Measurements from ENCODE around the gene RSBN1L. TPM values are rescaled to one million over a fixed set of nuclear protein-coding genes. Genes with fewer than 3 reads are reported as not detected.

Gene RSBN1L
- total RNA-seq, 1 donor from 2014 or later: 11.3 TPM

DNA sequence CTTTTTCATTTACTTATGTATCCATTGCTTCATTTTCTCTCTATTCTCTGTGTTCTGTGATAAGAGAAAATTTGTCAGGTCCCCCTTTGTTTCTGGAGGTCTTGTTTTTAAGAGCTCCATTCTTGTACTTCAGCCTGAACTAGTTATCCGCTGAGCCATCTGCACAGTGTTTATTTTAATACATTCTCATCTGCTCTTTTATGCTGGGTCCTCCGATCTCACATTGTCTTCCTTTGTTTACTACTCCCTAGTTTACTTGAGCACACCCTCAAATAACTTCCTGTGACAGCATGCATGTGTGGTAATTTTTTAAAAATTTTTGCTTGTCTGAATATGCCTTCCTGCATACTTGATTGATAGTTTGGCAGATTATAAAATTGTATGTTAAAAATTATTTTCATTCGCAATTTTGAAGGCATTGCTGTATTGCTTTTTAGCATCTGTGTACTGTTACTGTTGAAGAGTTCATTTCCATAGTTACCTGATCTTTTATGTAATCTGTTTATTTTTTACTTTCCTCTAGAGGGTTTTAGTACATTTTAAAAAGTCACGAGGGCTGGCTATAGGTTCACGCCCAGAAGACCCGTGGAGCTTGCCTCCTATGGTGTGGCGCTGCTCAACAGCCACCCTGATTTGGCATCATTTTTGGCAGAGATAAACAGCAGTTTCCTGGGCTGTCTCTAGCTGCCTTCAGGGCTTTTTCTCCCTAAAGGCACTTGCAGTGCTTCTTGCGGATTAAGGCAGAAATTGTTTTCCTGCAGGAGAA, 31.9 kb downstream of the RSBN1L start:
- intact Hi-C loops (cut with DNase I): no loop called here
- peaks cover 34% of the 10 kb centered on the region for H3K4me1 ChIP-seq
- no peaks in the 10 kb centered on the region for H3K9me3 ChIP-seq
- peak overlapping the region; percentile 46 for H3K27ac ChIP-seq
- H3K27me3 ChIP-seq: no peaks in the 10 kb centered on the region
- H3K36me3 ChIP-seq: no peaks in the 10 kb centered on the region
- DNase-seq (ENCODE audit: extremely low spot score in 2 of 2): no peak
- no peak overlapping the region for H3K4me3 ChIP-seq
- TF ChIP-seq POLR2AphosphoS5 (IDR thresholded peaks at IDR 0.05; ENCODE audit: insufficient read depth in 1 of 2, low read depth in 1 of 2): no peak

DNA sequence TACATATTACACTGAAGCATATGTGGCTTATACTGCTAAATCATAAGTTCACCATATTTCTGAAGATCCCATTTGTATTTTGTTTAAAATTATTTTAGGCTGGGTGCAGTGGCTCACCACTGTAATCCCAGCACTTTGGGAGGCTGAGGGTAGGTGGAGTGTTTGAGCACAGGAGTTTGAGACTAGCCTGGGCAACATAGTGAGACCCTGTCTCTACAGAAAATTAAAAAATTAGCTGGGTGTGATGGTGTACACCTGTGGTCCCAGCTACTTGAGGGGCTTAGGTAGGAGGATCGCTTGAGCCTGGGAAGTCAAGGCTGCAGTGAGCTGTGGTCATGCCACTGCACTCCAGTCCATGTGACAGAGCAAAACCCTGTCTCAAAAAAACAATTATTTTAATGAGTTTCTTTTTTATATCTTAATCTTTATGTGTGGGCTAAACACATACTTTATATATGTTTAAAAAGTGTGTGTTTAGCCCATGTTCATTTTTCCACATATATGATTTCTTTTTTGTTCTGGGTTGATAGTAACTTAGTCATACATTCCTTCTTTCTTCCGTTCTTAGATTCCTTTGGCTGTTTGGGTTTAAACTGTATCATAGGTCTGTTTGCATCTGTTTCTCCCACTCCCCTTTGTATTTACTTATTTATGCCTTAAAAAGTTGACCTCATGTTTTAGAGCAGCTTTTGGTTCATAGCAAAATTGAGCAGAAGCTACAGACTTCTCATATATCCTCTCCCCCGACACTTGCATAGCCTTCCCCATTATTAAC, 33.5 kb downstream of the RSBN1L start:
- H3K9me3 ChIP-seq: no peaks in the 10 kb centered on the region
- H3K36me3 ChIP-seq: no peaks in the 10 kb centered on the region
- no peak for TF ChIP-seq POLR2A (IDR thresholded peaks at IDR 0.05)
- TF ChIP-seq POLR2AphosphoS5 (IDR thresholded peaks at IDR 0.05; ENCODE audit: insufficient read depth in 1 of 2, low read depth in 1 of 2): no peak
- TF ChIP-seq, protein P1, sequence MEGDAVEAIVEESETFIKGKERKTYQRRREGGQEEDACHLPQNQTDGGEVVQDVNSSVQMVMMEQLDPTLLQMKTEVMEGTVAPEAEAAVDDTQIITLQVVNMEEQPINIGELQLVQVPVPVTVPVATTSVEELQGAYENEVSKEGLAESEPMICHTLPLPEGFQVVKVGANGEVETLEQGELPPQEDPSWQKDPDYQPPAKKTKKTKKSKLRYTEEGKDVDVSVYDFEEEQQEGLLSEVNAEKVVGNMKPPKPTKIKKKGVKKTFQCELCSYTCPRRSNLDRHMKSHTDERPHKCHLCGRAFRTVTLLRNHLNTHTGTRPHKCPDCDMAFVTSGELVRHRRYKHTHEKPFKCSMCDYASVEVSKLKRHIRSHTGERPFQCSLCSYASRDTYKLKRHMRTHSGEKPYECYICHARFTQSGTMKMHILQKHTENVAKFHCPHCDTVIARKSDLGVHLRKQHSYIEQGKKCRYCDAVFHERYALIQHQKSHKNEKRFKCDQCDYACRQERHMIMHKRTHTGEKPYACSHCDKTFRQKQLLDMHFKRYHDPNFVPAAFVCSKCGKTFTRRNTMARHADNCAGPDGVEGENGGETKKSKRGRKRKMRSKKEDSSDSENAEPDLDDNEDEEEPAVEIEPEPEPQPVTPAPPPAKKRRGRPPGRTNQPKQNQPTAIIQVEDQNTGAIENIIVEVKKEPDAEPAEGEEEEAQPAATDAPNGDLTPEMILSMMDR (IDR thresholded peaks at IDR 0.05): no peak
- intact Hi-C loops (cut with DNase I): no loop called here
- H3K4me3 ChIP-seq: no peak overlapping the region
- peaks cover 37% of the 10 kb centered on the region for H3K4me1 ChIP-seq
- no peaks in the 10 kb centered on the region for H3K27me3 ChIP-seq
- no peak for DNase-seq (ENCODE audit: extremely low spot score in 2 of 2)
- H3K27ac ChIP-seq: no peak overlapping the region

- Histone ChIP-seq H3K27ac (no peak overlapping the region), H3K36me3 (no peaks in the 10 kb centered on the region), H3K4me1 (peaks cover 41% of the 10 kb centered on the region), H3K27me3 (no peaks in the 10 kb centered on the region), H3K4me3 (no peak overlapping the region), H3K9me3 (no peaks in the 10 kb centered on the region)
- TF ChIP-seq POLR2AphosphoS5 (IDR thresholded peaks at IDR 0.05; ENCODE audit: insufficient read depth in 1 of 2, low read depth in 1 of 2) (no peak), POLR2A (IDR thresholded peaks at IDR 0.05) (no peak)
- TF ChIP-seq, protein P1 (IDR thresholded peaks at IDR 0.05): no peak
- intact Hi-C loops (cut with DNase I): no loop called here
- no peak for DNase-seq (ENCODE audit: extremely low spot score in 2 of 2)
Observed at GRCh38 chr7:77731716-77732115, 35.5 kb downstream of the RSBN1L start.

DNA sequence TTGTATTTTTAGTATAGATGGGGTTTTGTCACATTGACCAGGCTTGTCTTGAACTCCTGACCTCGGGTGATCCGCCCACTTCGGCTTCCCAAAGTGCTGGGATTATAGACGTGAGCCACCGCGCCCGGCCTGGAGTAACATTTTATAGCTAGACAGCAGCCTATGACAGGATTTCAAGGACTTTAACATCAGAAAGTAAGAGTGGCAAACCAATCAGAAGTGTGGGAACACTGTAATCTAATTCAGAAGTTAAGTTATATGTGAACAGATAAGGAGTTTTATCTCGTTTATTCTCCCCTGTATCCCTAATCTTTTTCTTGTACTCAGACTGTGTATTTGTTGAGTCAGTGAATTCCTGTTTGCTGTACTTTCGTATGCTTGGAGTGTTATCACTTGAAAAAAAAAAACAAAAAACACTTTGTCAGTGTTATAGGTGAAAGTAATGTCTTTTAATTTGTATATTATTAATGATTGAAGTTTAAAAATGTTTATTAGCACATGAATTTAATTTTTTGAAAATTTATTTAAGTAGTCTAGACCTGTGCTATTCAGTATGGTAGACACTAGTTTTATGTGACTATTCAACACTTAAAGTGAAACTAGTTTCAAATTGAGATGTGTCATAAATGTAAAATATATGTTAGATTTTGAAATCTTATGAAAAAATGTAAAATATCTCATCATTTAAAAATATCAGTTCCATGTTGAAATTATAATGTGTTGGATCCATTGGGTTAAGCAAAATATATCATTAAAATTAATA, 38.6 kb downstream of the RSBN1L start:
- Histone ChIP-seq H3K27ac (no peak overlapping the region), H3K4me1 (peaks cover 14% of the 10 kb centered on the region), H3K4me3 (no peak overlapping the region), H3K27me3 (no peaks in the 10 kb centered on the region), H3K36me3 (peaks cover 0 to 7% of the 10 kb centered on the region in 2 donors), H3K9me3 (no peaks in the 10 kb centered on the region)
- TF ChIP-seq POLR2AphosphoS5 (IDR thresholded peaks at IDR 0.05; ENCODE audit: insufficient read depth in 1 of 2, low read depth in 1 of 2) (no peak), POLR2A (IDR thresholded peaks at IDR 0.05) (no peak)
- TF ChIP-seq, protein P1 (IDR thresholded peaks at IDR 0.05): no peak
- no peak for DNase-seq (ENCODE audit: extremely low spot score in 2 of 2)
- intact Hi-C loops (cut with DNase I): no loop called here

- DNase-seq (ENCODE audit: extremely low spot score in 2 of 2): no peak
- Histone ChIP-seq H3K4me1 (peaks cover 8% of the 10 kb centered on the region), H3K27ac (no peak overlapping the region), H3K9me3 (no peaks in the 10 kb centered on the region), H3K36me3 (peaks cover 0 to 7% of the 10 kb centered on the region in 2 donors), H3K4me3 (no peak overlapping the region), H3K27me3 (no peaks in the 10 kb centered on the region)
- TF ChIP-seq POLR2A (IDR thresholded peaks at IDR 0.05) (no peak), POLR2AphosphoS5 (IDR thresholded peaks at IDR 0.05; ENCODE audit: insufficient read depth in 1 of 2, low read depth in 1 of 2) (no peak)
- TF ChIP-seq, protein P1 (IDR thresholded peaks at IDR 0.05): no peak
- intact Hi-C loops (cut with DNase I): no loop called here
Observed at GRCh38 chr7:77735457-77735856, 39.2 kb downstream of the RSBN1L start.

Data from vagina (tissue), 2 donors.